GM23248 (cell line): ENCODE data around the gene PYGB.

ENCODE experiments used
- EZH2 ChIP-seq: fragments of 200-600 bp; sonication (generic); IDR thresholded peaks from 2 replicates; pipeline ENCODE4 v1.6.1; 2018; ENCODE audit warnings: antibody characterized with exemption, mild to moderate bottlenecking; ENCODE audit not compliant: insufficient read depth, poor library complexity, severe bottlenecking
- EZH2phosphoT487 ChIP-seq: fragments of 200-600 bp; sonication (generic); IDR thresholded peaks from 2 replicates; pipeline ENCODE4 v1.6.1; 2018; ENCODE audit warnings: antibody characterized with exemption, moderate library complexity, mild to moderate bottlenecking, low read depth; ENCODE audit not compliant: insufficient read depth

DNA sequence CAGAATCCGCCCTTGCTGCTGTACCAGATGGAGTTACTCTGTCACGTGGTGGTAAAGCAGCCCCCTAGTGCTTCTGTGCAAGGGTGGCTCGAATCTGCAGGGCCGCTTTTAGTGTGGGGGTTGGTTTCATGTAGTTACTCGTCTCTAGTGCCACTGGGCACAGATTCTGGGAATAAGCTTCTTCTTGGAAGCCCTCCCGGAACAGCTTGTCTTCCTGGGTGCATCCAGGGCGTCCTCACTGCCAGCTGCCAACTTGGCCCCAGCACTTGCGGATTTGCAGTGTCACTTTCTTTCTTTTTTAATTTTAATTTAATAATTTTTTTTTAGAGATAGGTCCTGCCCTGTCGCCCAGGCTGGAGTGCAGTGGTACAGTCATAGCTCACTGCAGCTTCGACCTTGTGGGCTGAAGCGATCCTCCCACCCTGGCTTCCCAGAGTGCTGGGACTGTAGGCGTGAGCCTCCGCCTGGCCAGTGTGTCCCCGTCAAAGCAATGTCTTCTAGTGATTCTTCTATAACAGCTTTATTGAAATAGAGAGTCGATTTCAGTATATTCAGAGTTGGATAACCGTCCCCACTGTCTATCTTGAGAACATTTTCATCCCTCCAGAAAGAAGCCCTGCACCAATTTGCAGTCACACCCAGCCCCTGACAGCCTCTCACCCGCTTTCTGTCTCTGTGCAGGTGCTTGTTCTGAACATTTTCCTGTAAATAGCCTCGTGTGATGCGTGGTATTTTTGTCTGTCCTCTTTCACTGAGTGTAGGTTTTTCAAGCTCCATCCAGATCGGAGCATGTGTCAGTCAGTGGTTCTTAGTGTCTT lies 25.9 kb downstream of the PYGB start:
- TF ChIP-seq EZH2phosphoT487 (no peak), EZH2 (no peak)
